ENCODE data around the gene ITGBL1.

- TF ChIP-seq POLR2A (IDR thresholded peaks at IDR 0.05; ENCODE audit: low read depth, low read length) (no peak), POLR2AphosphoS5 (IDR thresholded peaks at IDR 0.05; ENCODE audit: low read depth, low read length) (no peak)
Observed at GRCh38 chr13:101654883-101655282, 202.4 kb downstream of the ITGBL1 start.
